ENCODE data around the gene ADGRF4. TPM values are rescaled to one million over a fixed set of nuclear protein-coding genes. Genes with fewer than 3 reads are reported as not detected.

Gene ADGRF4
- total and polyA plus RNA-seq, 2 of the 8 experiments (the other 6 are each of a cell fraction or from before 2014, with no cell fraction given), result 0.02 TPM; not detected in 1

- DNase-seq (ENCODE audit: low read depth in 1 of 2, low spot score in 2 of 2) (no peak), FAIRE-seq (no peak)
- no peak overlapping the region for H2AFZ ChIP-seq (ENCODE audit: low read length)
- no peaks in the 10 kb centered on the region for H3K23me2 ChIP-seq (ENCODE audit: low read depth, low read length)
- no peak overlapping the region for H4K91ac ChIP-seq (replicated peaks; ENCODE audit: insufficient read length, low read length)
- no peak overlapping the region for H2BK12ac ChIP-seq (ENCODE audit: low read depth, low read length)
- ChIA-PET CTCF (ENCODE audit: partially characterized antibody) (interaction anchor here (0.7 to 1.4 kb wide), 6 partner anchors 13 to 59 kb away, joined by 3 to 5 read pairs (median 3); no protein-coding TSS in a partner anchor), POLR2A (ENCODE audit: partially characterized antibody) (interaction anchor here (0.6 kb wide), 1 partner anchor 324 kb away, joined by 4 read pairs; no protein-coding TSS in a partner anchor)
- no peak overlapping the region for H2AK5ac ChIP-seq (ENCODE audit: low read depth, low read length)
- no peaks in the 10 kb centered on the region for H3K4me1 ChIP-seq (replicated peaks in 1 of 4; ENCODE audit: control insufficient read depth in 3 of 4, insufficient read depth in 4 of 4, low read length in 3 of 4)
- no peak overlapping the region for H3K4ac ChIP-seq (replicated peaks; ENCODE audit: insufficient read length, low read depth, low read length)
- no peaks in the 10 kb centered on the region for H3K79me1 ChIP-seq (ENCODE audit: low read depth, low read length)
- WGBS, 2 experiments (ENCODE audit: extremely low coverage in 1 of 2, insufficient coverage in 1 of 2, insufficient read length in 1 of 2, insufficient replicate concordance in 2 of 2, low coverage in 1 of 2, low lambda C conversion rate in 2 of 2, missing lambda C conversion rate in 1 of 2), result 74% methylated on average over 2 of the region's 2 CpGs; no CpG with 5 or more reads in 1 of the 2 experiments
- no peak overlapping the region for H3K9ac ChIP-seq (replicated peaks in 1 of 4; ENCODE audit: extremely low read depth in 1 of 4, low read depth in 3 of 4, low read length in 3 of 4)
- no peaks in the 10 kb centered on the region for H3K27me3 ChIP-seq (replicated peaks in 1 of 4; ENCODE audit: control insufficient read depth in 3 of 4, extremely low read depth in 1 of 4, insufficient read depth in 3 of 4, low read length in 3 of 4)
- no peaks in the 10 kb centered on the region for H3K36me3 ChIP-seq (ENCODE audit: control insufficient read depth in 2 of 4, insufficient read depth in 4 of 4, low read length in 3 of 4)
- H3K4me3 ChIP-seq (ENCODE audit: extremely low read depth in 1 of 4, insufficient read depth in 2 of 4, low read depth in 3 of 4, low read length in 4 of 4), result no peak overlapping the region
- TF ChIP-seq RAD21 (IDR thresholded peaks at IDR 0.05 in 1 of 2, conservative IDR thresholded peaks at IDR 0.05 in 1 of 2; ENCODE audit: low read depth in 2 of 2, low read length in 2 of 2), result peak; percentile 24 to 43; a peak in 2 of 4 replicates
- TF ChIP-seq NRF1 (IDR thresholded peaks at IDR 0.05; ENCODE audit: low read depth, low read length), result no peak
- TF ChIP-seq, protein P1, sequence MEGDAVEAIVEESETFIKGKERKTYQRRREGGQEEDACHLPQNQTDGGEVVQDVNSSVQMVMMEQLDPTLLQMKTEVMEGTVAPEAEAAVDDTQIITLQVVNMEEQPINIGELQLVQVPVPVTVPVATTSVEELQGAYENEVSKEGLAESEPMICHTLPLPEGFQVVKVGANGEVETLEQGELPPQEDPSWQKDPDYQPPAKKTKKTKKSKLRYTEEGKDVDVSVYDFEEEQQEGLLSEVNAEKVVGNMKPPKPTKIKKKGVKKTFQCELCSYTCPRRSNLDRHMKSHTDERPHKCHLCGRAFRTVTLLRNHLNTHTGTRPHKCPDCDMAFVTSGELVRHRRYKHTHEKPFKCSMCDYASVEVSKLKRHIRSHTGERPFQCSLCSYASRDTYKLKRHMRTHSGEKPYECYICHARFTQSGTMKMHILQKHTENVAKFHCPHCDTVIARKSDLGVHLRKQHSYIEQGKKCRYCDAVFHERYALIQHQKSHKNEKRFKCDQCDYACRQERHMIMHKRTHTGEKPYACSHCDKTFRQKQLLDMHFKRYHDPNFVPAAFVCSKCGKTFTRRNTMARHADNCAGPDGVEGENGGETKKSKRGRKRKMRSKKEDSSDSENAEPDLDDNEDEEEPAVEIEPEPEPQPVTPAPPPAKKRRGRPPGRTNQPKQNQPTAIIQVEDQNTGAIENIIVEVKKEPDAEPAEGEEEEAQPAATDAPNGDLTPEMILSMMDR (IDR thresholded peaks at IDR 0.05; ENCODE audit: control extremely low read depth in 1 of 3, insufficient read depth in 1 of 3, low read depth in 1 of 3, low read length in 3 of 3), result peak in 2 of 3 experiments; percentile 6 to 11; a peak in 2 of 4 replicates
- H3K4me2 ChIP-seq (ENCODE audit: insufficient read depth in 1 of 2, low read depth in 2 of 2, low read length in 2 of 2), result no peak overlapping the region
- no peak overlapping the region for H3K27ac ChIP-seq (ENCODE audit: low read depth, low read length)
- H2BK120ac ChIP-seq (replicated peaks; ENCODE audit: low read depth, low read length), result no peak overlapping the region
- no peak overlapping the region for H3K14ac ChIP-seq (ENCODE audit: insufficient read length)
- H2BK5ac ChIP-seq (ENCODE audit: low read depth, low read length), result no peak overlapping the region
- H3K79me2 ChIP-seq (ENCODE audit: control insufficient read depth in 1 of 2, insufficient read depth in 2 of 2, low read length in 2 of 2), result no peaks in the 10 kb centered on the region
- H3K56ac ChIP-seq (replicated peaks; ENCODE audit: insufficient read length, low read depth, low read length), result no peak overlapping the region
- no peak overlapping the region for H4K5ac ChIP-seq (ENCODE audit: insufficient read length, low read depth, low read length)
- no peaks in the 10 kb centered on the region for H3K9me3 ChIP-seq (ENCODE audit: insufficient read depth in 2 of 2, low read depth in 1 of 2, low read length in 1 of 2)
- H4K20me1 ChIP-seq (replicated peaks in 1 of 2; ENCODE audit: control insufficient read depth in 1 of 2, insufficient read depth in 2 of 2, low read length in 2 of 2), result no peaks in the 10 kb centered on the region
- no peak overlapping the region for H4K8ac ChIP-seq (ENCODE audit: extremely low read depth, insufficient read depth, low read length)
- no peak overlapping the region for H3K23ac ChIP-seq (ENCODE audit: insufficient read length)
- H3K18ac ChIP-seq (ENCODE audit: extremely low read depth, low read length), result no peak overlapping the region
- no peak overlapping the region for H2BK20ac ChIP-seq (ENCODE audit: low read length)
- H2BK15ac ChIP-seq (ENCODE audit: low read length), result no peak overlapping the region
These were observed 8.2 kb upstream of the ADGRF4 start for GRCh38 chr6:47690214-47690613.

All from H1 (cell line).